ENCODE measurements around the gene ZNF341. TPM values are rescaled to one million over a fixed set of nuclear protein-coding genes. Genes with fewer than 3 reads are reported as not detected.
A peak's percentile ranks its signal among the peaks of the same experiment; 100 is the strongest.

Gene ZNF341
- total and polyA plus RNA-seq, 2 experiments from 2014 or later, result 4.3 to 6.1 TPM

DNA sequence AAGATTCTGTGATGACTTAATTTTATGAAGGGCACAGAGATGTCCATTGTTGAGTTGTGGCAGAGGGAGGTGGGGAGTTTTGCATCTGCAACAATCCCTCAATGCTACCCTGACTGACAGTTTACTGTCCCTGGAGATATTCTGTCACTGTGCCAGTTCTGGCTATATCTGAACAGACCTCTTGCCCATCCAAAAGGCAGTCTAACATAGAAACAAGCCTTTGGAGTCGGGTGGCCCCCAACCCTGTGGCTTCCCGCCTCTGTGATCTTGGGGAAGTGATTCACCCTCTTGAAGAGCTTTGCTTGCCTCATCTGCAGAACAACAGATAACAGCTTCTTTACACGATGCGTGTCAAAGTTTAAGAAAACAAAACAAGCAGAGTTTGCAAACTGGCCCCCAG is 41.8 kb upstream of the ZNF341 start:
- H2AFZ ChIP-seq, result no peak overlapping the region
- Mint-ChIP-seq H3K4me3 (no peak overlapping the region), H3K9me3 (no peaks in the 10 kb centered on the region), H3K27ac (no peak overlapping the region), H3K4me1 (peaks cover 26% of the 10 kb centered on the region), H3K27me3 (ENCODE audit: insufficient read depth, low read depth, poor library complexity) (peaks cover 21% of the 10 kb centered on the region), H3K36me3 (ENCODE audit: low read depth) (no peaks in the 10 kb centered on the region)
- H3F3A ChIP-seq (replicated peaks; ENCODE audit: low read depth), result 0 out of 2 replicates have a peak, but pooled peaks cover 2% of the 10 kb centered on the region
- no peak for TF ChIP-seq JUNB (IDR thresholded peaks at IDR 0.05; ENCODE audit: unreplicated experiment)
- TF ChIP-seq CREB1 (CRISPR knock-in tag; IDR thresholded peaks at IDR 0.05; ENCODE audit: low read depth), result no peak
- TF ChIP-seq, protein P1, sequence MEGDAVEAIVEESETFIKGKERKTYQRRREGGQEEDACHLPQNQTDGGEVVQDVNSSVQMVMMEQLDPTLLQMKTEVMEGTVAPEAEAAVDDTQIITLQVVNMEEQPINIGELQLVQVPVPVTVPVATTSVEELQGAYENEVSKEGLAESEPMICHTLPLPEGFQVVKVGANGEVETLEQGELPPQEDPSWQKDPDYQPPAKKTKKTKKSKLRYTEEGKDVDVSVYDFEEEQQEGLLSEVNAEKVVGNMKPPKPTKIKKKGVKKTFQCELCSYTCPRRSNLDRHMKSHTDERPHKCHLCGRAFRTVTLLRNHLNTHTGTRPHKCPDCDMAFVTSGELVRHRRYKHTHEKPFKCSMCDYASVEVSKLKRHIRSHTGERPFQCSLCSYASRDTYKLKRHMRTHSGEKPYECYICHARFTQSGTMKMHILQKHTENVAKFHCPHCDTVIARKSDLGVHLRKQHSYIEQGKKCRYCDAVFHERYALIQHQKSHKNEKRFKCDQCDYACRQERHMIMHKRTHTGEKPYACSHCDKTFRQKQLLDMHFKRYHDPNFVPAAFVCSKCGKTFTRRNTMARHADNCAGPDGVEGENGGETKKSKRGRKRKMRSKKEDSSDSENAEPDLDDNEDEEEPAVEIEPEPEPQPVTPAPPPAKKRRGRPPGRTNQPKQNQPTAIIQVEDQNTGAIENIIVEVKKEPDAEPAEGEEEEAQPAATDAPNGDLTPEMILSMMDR (conservative IDR thresholded peaks at IDR 0.05; ENCODE audit: low read depth in 2 of 2), result no peak
- TF ChIP-seq, protein P2, sequence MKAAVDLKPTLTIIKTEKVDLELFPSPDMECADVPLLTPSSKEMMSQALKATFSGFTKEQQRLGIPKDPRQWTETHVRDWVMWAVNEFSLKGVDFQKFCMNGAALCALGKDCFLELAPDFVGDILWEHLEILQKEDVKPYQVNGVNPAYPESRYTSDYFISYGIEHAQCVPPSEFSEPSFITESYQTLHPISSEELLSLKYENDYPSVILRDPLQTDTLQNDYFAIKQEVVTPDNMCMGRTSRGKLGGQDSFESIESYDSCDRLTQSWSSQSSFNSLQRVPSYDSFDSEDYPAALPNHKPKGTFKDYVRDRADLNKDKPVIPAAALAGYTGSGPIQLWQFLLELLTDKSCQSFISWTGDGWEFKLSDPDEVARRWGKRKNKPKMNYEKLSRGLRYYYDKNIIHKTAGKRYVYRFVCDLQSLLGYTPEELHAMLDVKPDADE (IDR thresholded peaks at IDR 0.05), result no peak
- TF ChIP-seq, protein P3, sequence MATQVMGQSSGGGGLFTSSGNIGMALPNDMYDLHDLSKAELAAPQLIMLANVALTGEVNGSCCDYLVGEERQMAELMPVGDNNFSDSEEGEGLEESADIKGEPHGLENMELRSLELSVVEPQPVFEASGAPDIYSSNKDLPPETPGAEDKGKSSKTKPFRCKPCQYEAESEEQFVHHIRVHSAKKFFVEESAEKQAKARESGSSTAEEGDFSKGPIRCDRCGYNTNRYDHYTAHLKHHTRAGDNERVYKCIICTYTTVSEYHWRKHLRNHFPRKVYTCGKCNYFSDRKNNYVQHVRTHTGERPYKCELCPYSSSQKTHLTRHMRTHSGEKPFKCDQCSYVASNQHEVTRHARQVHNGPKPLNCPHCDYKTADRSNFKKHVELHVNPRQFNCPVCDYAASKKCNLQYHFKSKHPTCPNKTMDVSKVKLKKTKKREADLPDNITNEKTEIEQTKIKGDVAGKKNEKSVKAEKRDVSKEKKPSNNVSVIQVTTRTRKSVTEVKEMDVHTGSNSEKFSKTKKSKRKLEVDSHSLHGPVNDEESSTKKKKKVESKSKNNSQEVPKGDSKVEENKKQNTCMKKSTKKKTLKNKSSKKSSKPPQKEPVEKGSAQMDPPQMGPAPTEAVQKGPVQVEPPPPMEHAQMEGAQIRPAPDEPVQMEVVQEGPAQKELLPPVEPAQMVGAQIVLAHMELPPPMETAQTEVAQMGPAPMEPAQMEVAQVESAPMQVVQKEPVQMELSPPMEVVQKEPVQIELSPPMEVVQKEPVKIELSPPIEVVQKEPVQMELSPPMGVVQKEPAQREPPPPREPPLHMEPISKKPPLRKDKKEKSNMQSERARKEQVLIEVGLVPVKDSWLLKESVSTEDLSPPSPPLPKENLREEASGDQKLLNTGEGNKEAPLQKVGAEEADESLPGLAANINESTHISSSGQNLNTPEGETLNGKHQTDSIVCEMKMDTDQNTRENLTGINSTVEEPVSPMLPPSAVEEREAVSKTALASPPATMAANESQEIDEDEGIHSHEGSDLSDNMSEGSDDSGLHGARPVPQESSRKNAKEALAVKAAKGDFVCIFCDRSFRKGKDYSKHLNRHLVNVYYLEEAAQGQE (IDR thresholded peaks at IDR 0.05; ENCODE audit: unreplicated experiment), result no peak
- no peak for TF ChIP-seq ZNF114 (CRISPR knock-in tag; IDR thresholded peaks at IDR 0.05)
- TF ChIP-seq STAT1 (IDR thresholded peaks at IDR 0.05; ENCODE audit: unreplicated experiment), result no peak
- TF ChIP-seq ZNF331 (CRISPR knock-in tag; IDR thresholded peaks at IDR 0.05; ENCODE audit: low read depth), result no peak
- TF ChIP-seq NANOG (IDR thresholded peaks at IDR 0.05; ENCODE audit: borderline replicate concordance), result no peak
- no peak for TF ChIP-seq EZH2phosphoT487 (IDR thresholded peaks at IDR 0.05; ENCODE audit: unreplicated experiment)
- TF ChIP-seq EZH2 (IDR thresholded peaks at IDR 0.05; ENCODE audit: low read depth, unreplicated experiment), result no peak
- TF ChIP-seq, protein P4, sequence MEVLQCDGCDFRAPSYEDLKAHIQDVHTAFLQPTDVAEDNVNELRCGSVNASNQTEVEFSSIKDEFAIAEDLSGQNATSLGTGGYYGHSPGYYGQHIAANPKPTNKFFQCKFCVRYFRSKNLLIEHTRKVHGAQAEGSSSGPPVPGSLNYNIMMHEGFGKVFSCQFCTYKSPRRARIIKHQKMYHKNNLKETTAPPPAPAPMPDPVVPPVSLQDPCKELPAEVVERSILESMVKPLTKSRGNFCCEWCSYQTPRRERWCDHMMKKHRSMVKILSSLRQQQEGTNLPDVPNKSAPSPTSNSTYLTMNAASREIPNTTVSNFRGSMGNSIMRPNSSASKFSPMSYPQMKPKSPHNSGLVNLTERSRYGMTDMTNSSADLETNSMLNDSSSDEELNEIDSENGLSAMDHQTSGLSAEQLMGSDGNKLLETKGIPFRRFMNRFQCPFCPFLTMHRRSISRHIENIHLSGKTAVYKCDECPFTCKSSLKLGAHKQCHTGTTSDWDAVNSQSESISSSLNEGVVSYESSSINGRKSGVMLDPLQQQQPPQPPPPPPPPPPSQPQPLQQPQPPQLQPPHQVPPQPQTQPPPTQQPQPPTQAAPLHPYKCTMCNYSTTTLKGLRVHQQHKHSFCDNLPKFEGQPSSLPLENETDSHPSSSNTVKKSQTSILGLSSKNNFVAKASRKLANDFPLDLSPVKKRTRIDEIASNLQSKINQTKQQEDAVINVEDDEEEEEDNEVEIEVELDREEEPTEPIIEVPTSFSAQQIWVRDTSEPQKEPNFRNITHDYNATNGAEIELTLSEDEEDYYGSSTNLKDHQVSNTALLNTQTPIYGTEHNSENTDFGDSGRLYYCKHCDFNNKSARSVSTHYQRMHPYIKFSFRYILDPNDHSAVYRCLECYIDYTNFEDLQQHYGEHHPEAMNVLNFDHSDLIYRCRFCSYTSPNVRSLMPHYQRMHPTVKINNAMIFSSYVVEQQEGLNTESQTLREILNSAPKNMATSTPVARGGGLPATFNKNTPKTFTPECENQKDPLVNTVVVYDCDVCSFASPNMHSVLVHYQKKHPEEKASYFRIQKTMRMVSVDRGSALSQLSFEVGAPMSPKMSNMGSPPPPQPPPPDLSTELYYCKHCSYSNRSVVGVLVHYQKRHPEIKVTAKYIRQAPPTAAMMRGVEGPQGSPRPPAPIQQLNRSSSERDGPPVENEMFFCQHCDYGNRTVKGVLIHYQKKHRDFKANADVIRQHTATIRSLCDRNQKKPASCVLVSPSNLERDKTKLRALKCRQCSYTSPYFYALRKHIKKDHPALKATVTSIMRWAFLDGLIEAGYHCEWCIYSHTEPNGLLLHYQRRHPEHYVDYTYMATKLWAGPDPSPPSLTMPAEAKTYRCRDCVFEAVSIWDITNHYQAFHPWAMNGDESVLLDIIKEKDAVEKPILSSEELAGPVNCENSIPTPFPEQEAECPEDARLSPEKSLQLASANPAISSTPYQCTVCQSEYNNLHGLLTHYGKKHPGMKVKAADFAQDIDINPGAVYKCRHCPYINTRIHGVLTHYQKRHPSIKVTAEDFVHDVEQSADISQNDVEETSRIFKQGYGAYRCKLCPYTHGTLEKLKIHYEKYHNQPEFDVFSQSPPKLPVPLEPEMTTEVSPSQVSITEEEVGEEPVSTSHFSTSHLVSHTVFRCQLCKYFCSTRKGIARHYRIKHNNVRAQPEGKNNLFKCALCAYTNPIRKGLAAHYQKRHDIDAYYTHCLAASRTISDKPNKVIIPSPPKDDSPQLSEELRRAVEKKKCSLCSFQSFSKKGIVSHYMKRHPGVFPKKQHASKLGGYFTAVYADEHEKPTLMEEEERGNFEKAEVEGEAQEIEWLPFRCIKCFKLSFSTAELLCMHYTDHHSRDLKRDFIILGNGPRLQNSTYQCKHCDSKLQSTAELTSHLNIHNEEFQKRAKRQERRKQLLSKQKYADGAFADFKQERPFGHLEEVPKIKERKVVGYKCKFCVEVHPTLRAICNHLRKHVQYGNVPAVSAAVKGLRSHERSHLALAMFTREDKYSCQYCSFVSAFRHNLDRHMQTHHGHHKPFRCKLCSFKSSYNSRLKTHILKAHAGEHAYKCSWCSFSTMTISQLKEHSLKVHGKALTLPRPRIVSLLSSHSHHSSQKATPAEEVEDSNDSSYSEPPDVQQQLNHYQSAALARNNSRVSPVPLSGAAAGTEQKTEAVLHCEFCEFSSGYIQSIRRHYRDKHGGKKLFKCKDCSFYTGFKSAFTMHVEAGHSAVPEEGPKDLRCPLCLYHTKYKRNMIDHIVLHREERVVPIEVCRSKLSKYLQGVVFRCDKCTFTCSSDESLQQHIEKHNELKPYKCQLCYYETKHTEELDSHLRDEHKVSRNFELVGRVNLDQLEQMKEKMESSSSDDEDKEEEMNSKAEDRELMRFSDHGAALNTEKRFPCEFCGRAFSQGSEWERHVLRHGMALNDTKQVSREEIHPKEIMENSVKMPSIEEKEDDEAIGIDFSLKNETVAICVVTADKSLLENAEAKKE (CRISPR knock-in tag; IDR thresholded peaks at IDR 0.05), result no peak
- TF ChIP-seq POLR2AphosphoS5 (IDR thresholded peaks at IDR 0.05; ENCODE audit: low read depth), result no peak
- peaks cover 2% of the 10 kb centered on the region; the same call in 1 of the 2 replicates for H4K20me1 ChIP-seq (replicated peaks; ENCODE audit: insufficient read depth)
- no peaks in the 10 kb centered on the region for H3K36me3 ChIP-seq (ENCODE audit: insufficient read depth)
- no peaks in the 10 kb centered on the region for H3K27me3 ChIP-seq (ENCODE audit: insufficient read depth)
- no peak overlapping the region for H3K27ac ChIP-seq (ENCODE audit: low read depth)
- peak overlapping the region; percentile 64 for H3K4me2 ChIP-seq
- peaks cover 11% of the 10 kb centered on the region for H3K4me1 ChIP-seq (ENCODE audit: insufficient read depth)
- ATAC-seq, result no peak
- peaks cover 7% of the 10 kb centered on the region for H3K79me2 ChIP-seq (replicated peaks; ENCODE audit: insufficient read depth)
- no peaks in the 10 kb centered on the region for H3K9me2 ChIP-seq (ENCODE audit: insufficient read depth)
- H3K4me3 ChIP-seq, result no peak overlapping the region
- no peak for DNase-seq (ENCODE audit: low spot score)

All from GM23338 (cell line).